OCI-LY1 (cell line): Measurements from ENCODE around the gene ZNF366.

Experiments
- H2AFZ ChIP-seq: fragments of 200-600 bp; sonication (generic), shearing (Covaris generic); 2 replicates; pipeline ENCODE4 v1.6.0; 2014; ENCODE audit warnings: antibody characterized with exemption, mild to moderate bottlenecking, low read length
- H3F3A ChIP-seq: fragments of 200-600 bp; sonication (generic), shearing (Covaris generic); 2 replicates; pipeline ENCODE4 v1.6.0; 2014; ENCODE audit warnings: mild to moderate bottlenecking, antibody characterized with exemption, low read length, moderate library complexity; ENCODE audit not compliant: insufficient read depth
- H3K27ac ChIP-seq: fragments of 200-600 bp; sonication (generic); 2 replicates; pipeline ENCODE4 v1.5.1; 2014; ENCODE audit warnings: low read length, mixed run types, mild to moderate bottlenecking, low read depth; ENCODE audit not compliant: poor library complexity, severe bottlenecking
- H3K27me3 ChIP-seq: fragments of 200-600 bp; sonication (generic); 2 replicates; pipeline ENCODE4 v1.6.0; 2014; ENCODE audit warnings: antibody characterized with exemption, mild to moderate bottlenecking, low read length, moderate library complexity; ENCODE audit not compliant: insufficient read depth
- H3K36me3 ChIP-seq: fragments of 200-600 bp; sonication (generic); 2 replicates; pipeline ENCODE4 v1.6.1; 2014; ENCODE audit warnings: mild to moderate bottlenecking, antibody characterized with exemption, low read length, moderate library complexity, mixed read lengths; ENCODE audit not compliant: insufficient read depth
- H3K4me1 ChIP-seq: fragments of 200-600 bp; sonication (generic); 2 replicates; pipeline ENCODE4 v1.5.1; 2014; ENCODE audit warnings: mild to moderate bottlenecking, low read length, moderate library complexity; ENCODE audit not compliant: insufficient read depth, severe bottlenecking
- H3K4me2 ChIP-seq: fragments of 200-600 bp; sonication (generic), shearing (Covaris generic); 2 replicates; pipeline ENCODE4 v1.6.1; 2014; ENCODE audit warnings: low read length
- H3K4me3 ChIP-seq: fragments of 200-600 bp; sonication (generic); 2 replicates; pipeline ENCODE4 v1.5.1; 2014; ENCODE audit warnings: low read length, low read depth, mild to moderate bottlenecking, mixed read lengths; ENCODE audit not compliant: poor library complexity, severe bottlenecking
- H3K79me2 ChIP-seq: fragments of 200-600 bp; shearing (Covaris generic); 2 replicates; pipeline ENCODE4 v1.6.1; 2016; ENCODE audit warnings: mixed run types, low read length, mixed read lengths; ENCODE audit not compliant: insufficient read depth
- H3K9ac ChIP-seq: fragments of 200-600 bp; sonication (generic), shearing (Covaris generic); 2 replicates; pipeline ENCODE4 v1.6.1; 2014; ENCODE audit warnings: mild to moderate bottlenecking, low read length, mixed read lengths
- H3K9me2 ChIP-seq: fragments of 200-600 bp; sonication (generic), shearing (Covaris generic); 2 replicates; pipeline ENCODE4 v1.6.1; 2014; ENCODE audit warnings: low read depth, mild to moderate bottlenecking, low read length, mixed read lengths
- H3K9me3 ChIP-seq: fragments of 200-600 bp; shearing (Covaris generic); 2 replicates; pipeline ENCODE4 v1.6.1; 2014; ENCODE audit warnings: low read length, mixed read lengths
- H4K20me1 ChIP-seq: fragments of 200-600 bp; sonication (generic), shearing (Covaris generic); 2 replicates; pipeline ENCODE4 v1.6.0; 2016; ENCODE audit warnings: mild to moderate bottlenecking, low read length; ENCODE audit not compliant: insufficient read depth
- CTCF ChIP-seq: fragments of 200-600 bp; sonication (generic), shearing (Covaris generic); IDR thresholded peaks from 2 replicates; pipeline ENCODE4 v1.5.1; 2017; ENCODE audit warnings: mild to moderate bottlenecking, antibody characterized with exemption, low read length, moderate library complexity, mixed read lengths
- EZH2 ChIP-seq: fragments of 200-600 bp; sonication (generic), shearing (Covaris generic); IDR thresholded peaks from 2 replicates; pipeline ENCODE4 v1.8.0; 2017; ENCODE audit warnings: borderline replicate concordance, mixed run types, mild to moderate bottlenecking, antibody characterized with exemption, low read length, moderate library complexity, mixed read lengths

The ZNF366 gene

GRCh38 chr5:72476275-72476674, 30.9 kb downstream of the ZNF366 start:
- no peaks in the 10 kb centered on the region for H3K4me1 ChIP-seq
- H3K36me3 ChIP-seq: no peaks in the 10 kb centered on the region
- no peak overlapping the region for H3K9ac ChIP-seq
- H3K27ac ChIP-seq: no peak overlapping the region
- no peaks in the 10 kb centered on the region for H4K20me1 ChIP-seq
- no peaks in the 10 kb centered on the region for H3F3A ChIP-seq
- H2AFZ ChIP-seq: no peak overlapping the region
- TF ChIP-seq EZH2: no peak
- TF ChIP-seq CTCF: no peak
- no peaks in the 10 kb centered on the region for H3K79me2 ChIP-seq
- H3K27me3 ChIP-seq: no peaks in the 10 kb centered on the region
- H3K9me3 ChIP-seq: no peaks in the 10 kb centered on the region
- no peaks in the 10 kb centered on the region for H3K9me2 ChIP-seq
- no peak overlapping the region for H3K4me3 ChIP-seq
- no peak overlapping the region for H3K4me2 ChIP-seq

GRCh38 chr5:72474516-72474915, 32.7 kb downstream of the ZNF366 start:
- H3K79me2 ChIP-seq: no peaks in the 10 kb centered on the region
- no peak overlapping the region for H3K9ac ChIP-seq
- no peaks in the 10 kb centered on the region for H3K9me3 ChIP-seq
- H3K4me3 ChIP-seq: no peak overlapping the region
- no peaks in the 10 kb centered on the region for H3K36me3 ChIP-seq
- no peaks in the 10 kb centered on the region for H3F3A ChIP-seq
- H3K27me3 ChIP-seq: no peaks in the 10 kb centered on the region
- no peaks in the 10 kb centered on the region for H4K20me1 ChIP-seq
- no peak overlapping the region for H2AFZ ChIP-seq
- no peaks in the 10 kb centered on the region for H3K9me2 ChIP-seq
- H3K4me1 ChIP-seq: no peaks in the 10 kb centered on the region
- no peak overlapping the region for H3K4me2 ChIP-seq
- no peak overlapping the region for H3K27ac ChIP-seq
- TF ChIP-seq CTCF (no peak), EZH2 (no peak)

- Histone ChIP-seq H3K9me2 (no peaks in the 10 kb centered on the region), H3K4me1 (no peaks in the 10 kb centered on the region), H3K36me3 (no peaks in the 10 kb centered on the region), H3K27me3 (no peaks in the 10 kb centered on the region), H3K9ac (no peak overlapping the region), H3F3A (no peaks in the 10 kb centered on the region), H3K27ac (no peak overlapping the region), H2AFZ (no peak overlapping the region), H3K4me3 (no peak overlapping the region), H3K9me3 (no peaks in the 10 kb centered on the region), H4K20me1 (no peaks in the 10 kb centered on the region), H3K4me2 (no peak overlapping the region), H3K79me2 (no peaks in the 10 kb centered on the region)
- no peak for TF ChIP-seq EZH2
- no peak for TF ChIP-seq CTCF
Observed at GRCh38 chr5:72474046-72474500, 33.1 kb downstream of the ZNF366 start.
